HG03558 (cell line): Measurements from ENCODE around the gene SLC6A20.

ENCODE experiments used
- ATAC-seq: cut with Tn5 transposase; IDR thresholded peaks from one replicate; pipeline ENCODE4 v1.9.1; 2021; ENCODE audit warnings: moderate number of reproducible peaks; ENCODE audit not compliant: unreplicated experiment; ENCODE audit errors: extremely low read depth

SLC6A20 gene

DNA sequence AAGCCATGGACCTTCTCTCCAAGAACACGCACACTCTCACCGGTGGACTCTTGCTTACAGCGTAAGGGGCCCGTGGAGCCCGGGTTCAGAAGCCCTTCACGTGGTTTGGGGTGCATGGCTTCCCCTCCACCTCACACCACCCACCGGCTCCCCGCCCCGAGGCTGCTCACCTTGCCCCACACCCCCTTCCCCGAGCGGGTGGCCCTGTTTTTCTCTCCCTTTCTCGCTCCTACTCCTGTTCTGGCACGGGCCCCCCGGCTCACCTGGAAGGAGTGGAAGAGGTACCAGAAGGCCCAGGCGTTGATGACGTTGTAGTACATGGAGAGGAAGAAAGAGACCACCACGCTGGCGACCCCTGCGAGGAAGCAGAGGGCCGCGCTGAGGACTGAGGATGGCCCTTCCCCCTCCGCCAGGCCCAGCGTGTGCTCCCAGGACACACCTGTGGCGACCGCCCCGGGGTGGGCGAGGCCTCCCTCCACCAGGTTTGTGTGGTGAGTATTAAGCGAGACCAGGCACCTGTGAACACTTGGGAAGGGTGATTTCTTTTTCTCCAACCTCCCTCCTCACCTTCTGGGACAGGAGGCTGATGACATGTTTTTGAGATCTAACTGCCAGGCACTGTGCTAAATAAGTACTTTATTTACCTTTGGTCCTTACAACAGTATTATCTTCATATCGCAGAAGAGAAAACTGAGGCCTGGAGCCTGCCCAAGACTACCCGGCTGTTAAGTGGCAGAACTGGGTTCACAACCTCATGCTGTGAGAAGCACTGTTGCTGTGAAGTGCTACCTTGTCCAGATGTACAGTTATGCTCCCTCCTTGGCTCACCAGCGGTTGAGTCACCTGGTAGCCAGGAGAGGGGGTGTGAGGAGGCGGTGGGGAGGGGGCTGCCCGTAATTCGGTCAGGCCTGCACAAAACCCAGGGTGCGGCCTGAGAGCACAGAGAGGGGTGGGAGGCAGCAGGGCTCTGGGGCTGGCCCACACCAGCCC lies 16.3 kb downstream of the SLC6A20 start:
- no peak for ATAC-seq

DNA sequence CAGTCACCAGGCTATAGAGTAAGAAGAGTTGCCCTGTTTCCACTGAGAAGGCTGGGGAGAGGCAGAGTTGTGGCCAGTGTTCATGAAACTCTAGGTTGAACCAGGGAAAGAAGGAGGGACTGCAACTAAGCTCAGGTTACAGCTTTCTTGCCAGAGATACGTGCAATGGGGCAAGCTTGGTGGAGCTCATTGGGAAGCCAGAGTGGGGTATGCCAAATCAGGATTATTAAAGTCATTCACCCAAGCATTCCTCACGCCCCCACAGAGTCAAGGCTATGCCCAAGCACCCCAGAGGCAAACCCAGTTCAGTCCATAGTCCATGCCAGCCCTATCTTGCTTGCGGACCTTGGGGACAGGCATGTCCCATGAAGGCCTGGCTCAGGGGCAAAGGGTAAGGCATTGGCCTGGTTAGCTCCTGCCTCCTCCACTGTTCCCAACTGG lies 17.6 kb downstream of the SLC6A20 start:
- ATAC-seq = no peak

DNA sequence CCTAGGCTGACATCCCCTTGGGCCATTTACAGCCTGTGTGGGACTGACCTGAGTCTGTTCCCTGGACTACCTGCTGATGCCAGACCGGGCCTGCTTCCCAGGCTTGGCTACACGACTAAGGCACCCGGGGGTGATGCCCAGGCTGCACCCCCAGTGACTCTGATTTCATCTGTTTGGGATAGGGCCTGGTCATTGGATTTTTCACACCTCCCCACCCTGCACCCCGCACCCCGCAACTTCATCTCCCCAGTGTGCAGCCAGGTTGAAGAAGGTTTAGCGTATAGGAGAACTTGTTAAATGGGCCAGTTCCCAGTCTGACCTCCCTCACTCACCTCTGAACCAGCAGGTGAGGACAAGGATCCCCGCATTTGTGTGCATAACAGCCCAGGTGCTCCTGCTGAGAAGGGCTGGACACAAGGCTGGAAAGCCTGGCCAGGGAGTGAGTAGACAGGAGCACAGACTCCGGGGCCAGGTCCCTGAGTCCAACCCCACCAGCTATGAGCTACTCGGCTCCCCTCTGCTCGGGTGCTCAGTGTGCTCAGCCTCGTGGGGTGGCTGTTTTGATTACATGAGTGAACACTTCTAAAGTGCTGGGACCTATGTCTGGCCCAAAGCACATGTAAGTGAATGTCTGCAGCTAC lies 18.5 kb downstream of the SLC6A20 start:
- ATAC-seq = no peak

DNA sequence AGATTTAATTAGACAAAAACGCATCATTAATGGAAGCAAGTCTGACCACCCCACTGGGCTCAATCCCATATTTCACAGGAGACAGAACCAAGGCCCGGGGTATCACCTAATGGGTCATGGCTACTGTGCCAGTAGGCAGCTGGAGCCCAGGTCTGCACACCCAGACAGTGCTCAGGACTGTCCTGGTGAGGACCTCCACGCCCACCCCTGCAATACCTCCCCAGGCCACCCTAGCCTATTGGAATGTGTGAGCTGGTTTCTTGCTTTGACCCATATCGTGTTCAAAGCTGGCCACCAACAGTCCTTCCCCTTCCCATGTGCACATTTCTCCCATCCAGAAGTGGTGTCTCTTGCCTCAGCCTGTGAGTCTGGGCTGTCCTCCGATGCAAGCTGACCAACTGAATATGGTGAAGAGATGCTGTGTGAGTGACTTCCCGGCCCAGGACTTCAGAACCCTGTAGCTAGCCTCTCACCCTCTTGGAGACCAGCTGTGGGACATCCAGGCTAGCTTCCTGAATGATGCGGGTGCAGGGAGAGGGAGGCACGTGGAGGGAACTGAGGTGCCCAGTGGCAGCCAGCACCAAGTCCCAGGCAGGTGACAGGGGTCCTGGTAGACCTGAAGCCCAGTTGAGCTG lies 19.1 kb downstream of the SLC6A20 start:
- no peak for ATAC-seq

DNA sequence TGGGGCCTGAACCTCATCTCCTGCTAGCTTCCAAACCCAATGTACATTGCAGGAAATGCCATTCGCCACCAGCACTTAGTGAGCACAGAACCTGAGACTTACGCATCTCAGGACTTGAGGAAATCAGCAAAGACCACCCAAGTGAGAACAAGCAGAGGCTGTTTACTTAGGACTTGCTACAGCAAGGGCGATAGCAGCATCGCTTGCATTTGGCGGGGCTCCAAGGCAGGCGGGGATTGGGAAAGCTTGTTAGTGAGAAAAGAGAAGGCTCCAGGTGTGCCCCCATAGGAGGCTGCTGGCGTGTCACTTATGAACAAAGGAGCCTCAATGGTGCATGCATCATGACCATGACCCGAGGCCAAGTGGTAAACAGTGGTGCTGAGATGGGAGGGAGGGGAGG lies 19.7 kb downstream of the SLC6A20 start:
- ATAC-seq = no peak

DNA sequence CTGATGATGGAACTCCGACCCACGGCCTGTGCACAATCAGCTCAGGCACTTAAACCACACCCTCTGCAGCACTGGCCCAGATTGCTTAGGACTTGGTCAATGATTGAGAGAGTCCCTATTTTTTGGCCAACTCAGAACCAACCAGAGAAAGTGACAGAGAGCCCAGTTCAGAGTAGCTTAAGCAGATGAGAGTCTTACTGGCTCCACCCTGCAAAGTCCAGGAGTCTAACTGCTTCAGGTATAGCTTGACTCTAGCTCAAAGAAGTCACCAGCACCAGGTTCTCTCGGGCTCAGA lies 20.1 kb downstream of the SLC6A20 start:
- ATAC-seq = no peak

DNA sequence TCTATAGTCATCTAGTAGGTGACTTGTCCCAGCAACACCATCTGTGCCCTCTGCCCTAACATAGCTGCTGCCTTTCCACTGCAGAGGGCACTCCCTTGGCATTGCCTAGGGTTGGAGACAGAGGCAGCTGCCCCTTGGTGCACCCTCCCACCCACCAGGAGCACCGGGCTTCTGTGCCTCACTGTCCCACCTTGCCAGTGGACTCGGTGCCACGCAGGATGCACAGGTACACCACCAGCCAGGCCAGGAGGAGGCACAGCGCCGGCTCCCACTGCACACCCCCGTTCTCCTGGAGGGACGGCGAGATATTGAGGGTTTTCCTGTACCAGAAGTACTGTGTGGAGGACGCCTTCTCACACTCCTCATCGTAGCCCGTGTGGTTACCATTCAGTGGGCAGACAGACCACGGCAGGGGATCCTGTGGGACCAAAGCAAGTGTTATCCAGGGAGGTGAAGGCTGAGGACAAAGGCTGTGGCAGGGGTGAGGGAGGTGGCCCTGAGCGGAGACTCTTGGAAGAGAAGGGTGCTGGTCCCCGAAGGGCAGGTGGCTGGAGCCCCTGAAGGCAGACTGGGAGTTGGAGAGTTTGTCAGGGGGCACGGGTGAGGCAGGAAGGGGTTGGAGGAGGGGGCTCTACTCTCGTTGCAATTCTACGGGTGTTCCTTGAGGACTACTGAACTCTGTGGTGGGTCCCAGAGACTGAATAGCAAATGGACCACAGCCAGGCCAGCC lies 20.6 kb downstream of the SLC6A20 start:
- ATAC-seq = no peak

DNA sequence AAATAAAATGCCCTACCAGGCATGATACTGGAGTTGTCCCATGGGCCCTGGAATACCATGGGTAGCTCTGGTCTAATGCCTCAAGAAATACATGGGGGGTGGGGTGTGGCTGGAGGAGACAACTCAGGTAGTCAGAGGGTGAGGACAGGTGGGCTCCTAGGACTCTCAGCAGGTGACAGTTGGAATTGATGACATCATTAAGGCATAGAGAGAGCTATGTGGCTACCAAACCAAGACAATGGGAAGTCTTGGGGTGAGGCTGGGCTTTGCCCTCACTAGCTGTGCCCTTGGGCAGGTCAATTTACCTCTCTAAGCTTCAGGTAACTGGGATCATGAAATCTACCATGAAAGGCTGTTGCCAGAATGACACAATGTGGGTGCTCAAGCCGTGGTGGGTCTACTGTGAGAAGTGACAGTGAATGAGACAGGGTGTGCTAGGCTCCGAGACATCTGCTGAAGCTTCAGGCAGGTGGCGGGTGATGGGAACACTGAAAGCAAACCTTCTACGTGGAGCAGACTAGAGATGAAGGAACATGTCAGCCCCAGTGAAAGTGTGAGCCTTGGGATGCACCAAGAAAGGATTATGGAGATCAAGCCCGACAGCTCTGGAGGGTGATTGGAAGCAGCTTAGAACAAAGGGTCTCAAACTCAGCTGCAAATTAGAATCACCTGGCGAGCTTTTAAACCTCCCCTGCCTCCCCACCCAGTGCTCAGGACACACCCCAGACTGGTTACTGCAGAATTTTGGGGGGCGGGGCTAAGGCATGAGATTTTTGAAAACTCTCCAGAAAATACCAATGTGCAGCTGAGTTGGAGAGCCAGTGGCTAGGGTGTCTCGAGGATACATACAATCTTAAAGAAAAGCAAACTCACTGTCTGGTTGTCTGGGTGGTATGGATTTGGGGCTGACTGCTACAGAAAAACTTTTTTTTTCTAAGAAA lies 21.5 kb downstream of the SLC6A20 start:
- no peak for ATAC-seq

DNA sequence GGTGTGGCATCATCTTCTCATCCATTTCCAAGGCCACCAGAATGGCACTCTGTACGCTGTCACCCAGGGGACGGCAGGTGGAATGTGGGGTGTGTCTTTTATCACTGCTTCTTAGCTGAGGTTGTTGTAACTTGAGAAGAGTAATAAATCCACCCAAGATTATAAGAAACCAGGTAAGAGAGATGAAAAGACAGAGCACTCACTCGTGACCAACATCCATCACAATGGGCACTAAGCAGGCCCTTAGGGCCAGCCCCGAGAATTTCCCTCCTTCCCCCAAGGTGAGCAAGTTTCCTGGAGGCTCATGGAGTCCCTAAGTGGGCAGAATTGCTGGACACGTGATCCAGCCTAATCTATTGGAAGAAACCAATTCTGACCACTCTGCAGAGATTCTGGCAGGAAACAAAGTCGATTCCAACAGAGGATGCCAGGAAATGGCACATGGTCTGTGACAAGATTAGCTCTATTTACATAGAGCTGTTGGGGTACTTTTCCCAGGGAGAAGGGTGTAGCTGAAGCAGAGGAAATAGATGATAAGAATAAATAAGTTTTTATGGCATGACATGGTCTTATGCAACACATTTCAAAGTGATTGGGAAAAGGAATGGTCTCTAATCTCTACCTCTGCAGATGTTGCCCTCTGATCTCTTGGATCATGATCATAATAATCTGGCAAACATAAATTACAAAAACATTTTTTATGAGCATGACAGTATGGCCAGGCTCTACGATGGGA lies 22.5 kb downstream of the SLC6A20 start:
- ATAC-seq = no peak

DNA sequence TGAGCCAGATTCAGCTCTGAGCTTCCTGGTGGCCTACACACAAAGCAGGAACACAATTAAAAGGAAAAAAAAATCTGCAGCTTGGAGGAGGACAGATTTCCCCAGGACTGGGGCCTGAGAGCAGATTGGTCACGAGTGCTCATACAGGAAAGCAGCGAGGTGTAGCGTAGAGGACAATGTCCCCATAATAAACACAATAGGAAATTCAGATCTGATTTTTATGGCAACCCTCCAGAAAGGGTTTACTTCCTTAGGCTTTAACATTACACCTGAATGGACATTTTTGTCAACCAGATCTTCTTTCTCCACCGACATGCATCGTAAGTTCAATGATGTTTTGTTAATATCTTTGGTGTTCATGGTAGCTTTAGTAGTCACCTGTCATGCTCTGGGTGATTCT lies 23.3 kb downstream of the SLC6A20 start:
- no peak for ATAC-seq

DNA sequence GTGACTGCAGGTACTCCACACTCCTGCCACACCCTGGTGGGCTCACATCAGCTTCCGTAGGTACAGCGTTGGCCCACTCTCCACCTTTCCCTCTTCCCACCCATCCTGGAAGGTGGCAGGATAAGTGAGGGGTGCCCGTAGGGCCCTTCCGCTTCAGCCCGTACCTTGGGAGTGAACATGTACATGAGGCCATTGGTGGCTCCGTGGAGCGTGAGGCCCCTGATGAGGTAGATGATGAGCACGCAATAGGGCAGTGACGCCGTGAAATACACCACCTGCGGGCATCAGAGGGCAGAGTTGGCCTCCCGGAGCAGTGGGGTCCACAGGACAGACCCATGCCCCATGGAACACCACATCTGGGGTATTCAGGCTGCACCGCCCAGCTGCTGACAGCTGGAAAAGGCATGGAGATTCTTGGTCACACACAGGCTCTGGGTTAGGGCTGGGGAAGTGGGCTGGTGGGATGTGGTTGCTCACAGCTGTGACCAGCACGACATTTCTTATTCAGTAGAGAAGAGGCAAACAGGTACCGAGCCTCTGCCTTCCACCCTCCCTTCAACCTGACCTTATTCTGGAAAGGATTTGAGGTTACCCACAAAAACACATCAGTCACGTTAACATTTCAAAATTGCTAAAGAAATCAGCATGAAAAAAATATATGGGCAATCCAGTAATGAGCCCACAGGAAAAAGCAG lies 23.8 kb downstream of the SLC6A20 start:
- no peak for ATAC-seq

DNA sequence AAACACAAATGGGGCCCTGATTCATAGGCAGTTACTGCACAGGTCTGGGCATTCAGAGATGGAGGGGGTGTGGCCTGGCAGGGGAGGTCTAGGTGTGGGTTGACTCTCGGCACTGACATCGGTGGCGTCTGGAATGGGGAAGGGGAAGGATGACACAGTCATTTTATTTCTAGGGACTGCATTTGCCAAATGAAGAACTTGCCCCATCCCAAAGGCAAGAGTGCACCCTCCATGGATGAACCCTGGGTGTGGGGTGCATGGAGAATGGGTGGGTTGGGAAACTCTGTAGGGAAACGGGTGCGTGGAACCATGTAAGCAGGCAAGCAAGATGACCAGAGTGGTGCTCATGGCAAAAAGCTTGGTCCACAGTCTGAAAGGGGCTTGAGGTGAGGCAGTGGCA lies 24.5 kb downstream of the SLC6A20 start:
- ATAC-seq = no peak

DNA sequence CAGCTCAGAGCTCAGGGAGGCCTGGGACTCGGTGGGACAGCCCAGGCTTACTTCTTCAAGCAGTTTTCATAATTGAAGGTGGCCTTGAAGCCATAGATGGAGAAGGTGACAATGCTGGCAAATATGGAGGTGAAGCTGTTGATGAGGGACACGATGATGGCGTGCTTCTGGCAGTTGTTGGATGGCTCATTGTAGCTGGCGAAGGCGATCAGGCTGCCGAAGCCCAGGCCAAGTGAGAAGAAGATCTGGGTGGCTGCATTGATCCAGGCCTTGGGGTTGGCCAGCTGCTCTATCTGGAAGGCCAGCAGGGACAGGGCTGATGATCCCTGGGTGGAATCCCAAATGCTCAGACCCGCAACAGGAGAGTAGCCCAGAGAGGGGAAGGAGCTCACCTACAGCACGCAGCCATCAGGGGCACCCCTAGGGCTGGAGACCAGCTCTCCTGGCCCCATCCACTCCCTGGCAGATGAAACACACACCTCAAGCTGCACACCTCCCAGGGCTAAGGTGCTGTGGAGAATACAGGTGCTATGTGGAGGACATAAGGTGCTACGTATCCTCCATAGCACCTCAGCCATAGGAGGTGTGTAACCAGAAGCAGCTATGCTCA lies 25.1 kb downstream of the SLC6A20 start:
- ATAC-seq = no peak

DNA sequence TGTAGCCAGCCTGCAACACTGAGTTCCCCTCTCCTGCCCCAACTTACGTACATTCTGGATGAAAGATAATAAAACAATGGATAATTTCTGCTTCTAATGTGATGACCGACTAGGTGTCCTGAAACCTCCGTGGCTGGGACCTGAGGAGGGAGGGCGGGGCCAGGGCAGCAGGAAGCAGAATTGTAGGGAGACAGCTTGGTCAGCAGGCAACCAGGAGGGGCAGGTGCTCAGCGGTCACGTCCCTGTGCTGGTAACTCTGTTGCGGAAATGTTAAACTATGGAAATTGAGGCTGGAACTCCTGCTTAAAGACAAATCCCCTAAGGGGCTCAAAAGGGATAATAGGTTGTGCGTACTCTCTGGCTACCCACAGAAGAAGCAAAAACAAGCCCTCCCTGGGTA lies 30.4 kb downstream of the SLC6A20 start:
- ATAC-seq = no peak

DNA sequence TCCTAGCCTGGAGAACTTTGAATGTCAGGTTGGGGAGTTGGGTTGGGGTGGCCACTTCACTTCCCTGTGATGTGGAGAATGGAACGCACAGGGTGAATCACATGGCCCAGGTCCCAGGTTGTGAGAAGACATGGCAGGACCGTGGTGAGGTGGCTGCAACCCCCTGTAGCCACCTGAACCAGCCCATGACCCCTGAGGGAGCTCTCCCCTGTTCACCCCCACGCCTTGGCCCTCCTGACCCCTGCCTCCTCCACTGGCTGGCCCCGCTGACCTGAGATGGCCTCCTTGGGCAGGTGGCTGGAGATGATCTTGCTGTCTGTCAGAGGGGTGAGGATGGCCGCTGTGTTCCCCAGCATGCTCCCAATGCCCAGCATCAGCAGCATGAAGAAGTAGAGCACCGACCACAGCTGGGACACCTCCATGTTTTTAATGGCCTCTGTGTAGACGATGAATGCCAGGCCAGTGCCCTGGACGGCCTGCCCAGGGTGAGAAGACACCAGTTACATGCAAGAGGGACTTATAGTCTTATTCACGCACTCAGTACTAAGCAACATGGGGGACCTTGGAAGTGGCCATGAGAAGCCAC lies 31.0 kb downstream of the SLC6A20 start:
- ATAC-seq = no peak

DNA sequence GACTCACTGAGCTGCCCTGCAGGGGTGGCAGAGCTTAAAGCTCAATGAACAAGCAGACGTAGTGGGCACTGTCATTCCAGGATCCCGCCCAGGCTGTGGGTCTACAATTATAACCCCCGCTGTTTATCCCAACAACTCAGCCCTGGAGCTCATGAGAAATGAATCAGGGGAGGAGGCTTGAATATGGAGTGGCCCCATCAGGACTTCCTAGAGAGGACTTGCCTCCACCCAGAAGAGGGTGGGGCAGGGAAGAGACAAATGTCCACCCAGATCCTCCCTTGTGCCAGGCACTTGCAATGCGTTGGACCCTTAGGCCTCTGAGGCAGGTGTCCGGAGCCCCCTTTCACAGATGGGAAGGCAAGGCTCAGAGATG lies 33.0 kb downstream of the SLC6A20 start:
- ATAC-seq = no peak

DNA sequence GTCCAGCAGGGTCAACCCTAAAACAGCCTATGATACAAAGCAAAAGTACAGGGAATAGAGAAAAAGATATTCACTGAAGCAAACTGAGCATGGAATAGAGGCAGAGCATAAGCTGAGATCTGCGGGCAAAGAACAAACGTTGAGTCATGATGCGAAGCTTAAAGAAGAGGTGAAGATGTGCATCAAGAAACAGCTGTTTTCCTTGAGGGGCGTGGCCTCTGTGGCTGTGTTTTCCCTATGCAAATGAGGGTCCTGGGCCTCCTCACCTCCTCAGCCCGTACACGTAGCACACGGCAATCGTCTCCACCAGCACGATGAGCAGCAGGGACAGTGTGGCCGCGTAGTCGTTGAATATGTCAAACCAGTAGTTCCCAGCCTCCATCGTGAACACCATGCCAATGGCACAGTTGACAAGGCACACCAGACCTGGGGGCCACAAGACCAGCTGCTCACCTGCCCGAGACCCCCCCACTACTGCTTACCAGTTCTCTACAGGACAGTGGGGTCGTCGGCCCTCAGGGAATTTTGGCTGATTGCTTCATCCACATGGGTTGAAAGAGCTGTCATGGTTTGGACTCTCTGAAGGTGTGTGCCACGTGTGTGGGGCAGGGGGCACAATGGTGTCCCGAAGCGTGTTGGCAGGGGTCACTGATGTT lies 33.6 kb downstream of the SLC6A20 start:
- ATAC-seq = no peak
